Measurements from ENCODE around the gene MAPRE3.

DNA sequence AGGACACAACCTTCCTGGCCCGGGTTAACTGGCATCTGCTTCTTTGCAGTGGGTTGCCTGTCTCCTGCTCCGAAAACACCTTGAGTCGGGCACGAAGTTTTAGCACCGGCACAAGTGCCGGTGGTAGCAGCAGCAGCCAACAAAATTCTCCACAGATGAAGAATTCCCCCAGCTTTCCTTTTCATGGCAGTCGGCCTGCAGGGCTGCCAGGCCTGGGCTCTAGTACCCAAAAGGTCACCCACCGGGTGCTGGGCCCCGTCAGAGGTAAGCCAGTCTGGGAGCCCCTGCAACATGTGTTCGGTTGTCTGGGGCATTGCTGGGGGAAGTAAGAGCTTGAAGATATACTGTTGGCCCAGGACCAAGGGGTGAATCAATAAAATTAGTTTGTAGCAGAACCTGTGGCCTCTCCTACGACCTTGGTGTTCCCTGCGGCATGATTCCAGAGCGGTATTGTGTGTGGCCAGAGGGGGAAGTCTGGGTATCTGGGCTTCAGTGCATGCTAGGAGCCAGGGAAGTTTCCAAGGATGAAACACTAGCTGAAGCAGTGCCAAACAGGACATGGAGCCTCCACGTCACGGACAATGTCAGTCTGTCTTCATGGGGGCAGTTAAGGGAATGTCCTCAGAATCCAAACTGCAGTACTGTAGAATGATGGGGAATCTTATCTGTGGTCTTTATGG lies 88.8 kb downstream of the MAPRE3 start:
- TF ChIP-seq CTCF (IDR thresholded peaks at IDR 0.05) (no peak), POLR2A (IDR thresholded peaks at IDR 0.05) (no peak)

Data from right lobe of liver (tissue), 4 donors.